ENCODE results near the gene SAMHD1. TPM values are rescaled to one million over a fixed set of nuclear protein-coding genes. Genes with fewer than 3 reads are reported as not detected.

The SAMHD1 gene
- total and polyA plus RNA-seq, 2 of the 13 experiments (the other 11 are each of a cell fraction or from before 2014, with no cell fraction given) = 16.9 to 43.5 TPM

DNA sequence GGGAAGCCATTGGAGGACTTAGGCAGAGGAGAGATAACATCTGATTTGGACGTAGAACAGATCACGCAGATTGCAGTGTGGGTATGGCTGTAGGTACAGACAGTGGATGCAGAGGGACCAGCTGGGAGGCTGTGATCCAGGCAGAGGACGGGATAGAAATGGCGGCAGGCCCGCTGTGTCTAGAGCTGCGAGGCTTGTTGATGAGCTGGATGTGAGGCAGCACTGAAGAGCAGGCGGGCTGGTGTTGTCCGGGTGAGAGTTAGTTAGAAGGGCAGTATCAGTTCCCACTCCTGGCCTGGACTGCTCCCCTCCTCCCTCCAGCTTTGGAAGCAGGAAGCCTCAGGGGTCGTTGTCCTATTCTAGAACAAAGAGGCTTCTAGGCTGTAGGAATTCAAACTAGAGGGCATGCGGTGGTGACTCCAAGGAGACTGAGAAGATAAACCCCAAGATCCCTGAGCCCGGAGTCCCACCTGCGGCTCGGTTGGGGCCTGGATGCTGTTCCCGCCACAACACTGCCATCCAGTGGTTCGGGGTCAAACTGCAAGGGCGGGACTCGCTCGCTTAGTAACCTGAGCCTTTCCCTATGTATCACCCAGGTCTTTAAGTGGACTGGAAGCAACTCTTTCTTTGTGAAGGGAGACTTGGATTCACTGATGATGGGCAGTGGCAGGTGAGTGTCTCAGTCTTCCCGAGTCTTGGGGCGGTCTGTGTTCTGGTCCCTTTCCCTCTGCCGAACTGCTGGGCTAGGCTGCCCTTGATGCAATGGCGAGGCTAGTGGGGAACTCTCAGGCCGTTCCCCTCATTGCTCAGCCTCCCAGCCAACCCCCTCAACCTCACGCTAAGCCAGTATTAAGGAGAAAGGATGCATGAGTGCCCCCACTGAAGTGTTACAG, 64.4 kb downstream of the SAMHD1 start (continued):
- TF ChIP-seq HOXA9 (CRISPR knock-in tag; IDR thresholded peaks at IDR 0.05; ENCODE audit: borderline replicate concordance) (no peak), ZNF589 (CRISPR knock-in tag; conservative IDR thresholded peaks at IDR 0.05) (no peak), ETV6 (CRISPR knock-in tag; conservative IDR thresholded peaks at IDR 0.05) (no peak), NCOR1 (IDR thresholded peaks at IDR 0.05; ENCODE audit: borderline replicate concordance, low read length) (no peak), ZFP37 (CRISPR knock-in tag; IDR thresholded peaks at IDR 0.05; ENCODE audit: borderline replicate concordance) (0 out of 2 replicates have a peak, but pooled peaks have one; percentile 29), SMARCC2 (IDR thresholded peaks at IDR 0.05) (no peak), PHF8 (CRISPR knock-in tag; IDR thresholded peaks at IDR 0.05) (peak; percentile 47), NONO (IDR thresholded peaks at IDR 0.05) (no peak), NONO (CRISPR knock-in tag; conservative IDR thresholded peaks at IDR 0.05) (peak; percentile 63; the same call in 1 of the 2 replicates), CEBPG (CRISPR knock-in tag; IDR thresholded peaks at IDR 0.05) (no peak; the same call in 1 of the 2 replicates), MBNL3 (CRISPR knock-in tag; conservative IDR thresholded peaks at IDR 0.05) (no peak), ZKSCAN8 (CRISPR knock-in tag; IDR thresholded peaks at IDR 0.05; ENCODE audit: borderline replicate concordance) (no peak; the same call in 1 of the 2 replicates), MLLT10 (CRISPR knock-in tag; IDR thresholded peaks at IDR 0.05) (no peak), MIXL1 (CRISPR knock-in tag; IDR thresholded peaks at IDR 0.05) (peak; percentile 63; the same call in 1 of the 2 replicates), ZNF24 (IDR thresholded peaks at IDR 0.05) (no peak), GATAD1 (CRISPR knock-in tag; IDR thresholded peaks at IDR 0.05) (peak; percentile 63; the same call in 1 of the 2 replicates), ZSCAN22 (CRISPR knock-in tag; IDR thresholded peaks at IDR 0.05) (no peak), ZSCAN30 (CRISPR knock-in tag; IDR thresholded peaks at IDR 0.05) (no peak), POGZ (CRISPR knock-in tag; IDR thresholded peaks at IDR 0.05) (peak; percentile 55; the same call in 1 of the 2 replicates), ZNF652 (CRISPR knock-in tag; IDR thresholded peaks at IDR 0.05; ENCODE audit: borderline replicate concordance, low read depth) (no peak), ZNF782 (CRISPR knock-in tag; IDR thresholded peaks at IDR 0.05; ENCODE audit: borderline replicate concordance) (0 out of 2 replicates have a peak, but pooled peaks have one; percentile 41)
- TF ChIP-seq, protein P1, sequence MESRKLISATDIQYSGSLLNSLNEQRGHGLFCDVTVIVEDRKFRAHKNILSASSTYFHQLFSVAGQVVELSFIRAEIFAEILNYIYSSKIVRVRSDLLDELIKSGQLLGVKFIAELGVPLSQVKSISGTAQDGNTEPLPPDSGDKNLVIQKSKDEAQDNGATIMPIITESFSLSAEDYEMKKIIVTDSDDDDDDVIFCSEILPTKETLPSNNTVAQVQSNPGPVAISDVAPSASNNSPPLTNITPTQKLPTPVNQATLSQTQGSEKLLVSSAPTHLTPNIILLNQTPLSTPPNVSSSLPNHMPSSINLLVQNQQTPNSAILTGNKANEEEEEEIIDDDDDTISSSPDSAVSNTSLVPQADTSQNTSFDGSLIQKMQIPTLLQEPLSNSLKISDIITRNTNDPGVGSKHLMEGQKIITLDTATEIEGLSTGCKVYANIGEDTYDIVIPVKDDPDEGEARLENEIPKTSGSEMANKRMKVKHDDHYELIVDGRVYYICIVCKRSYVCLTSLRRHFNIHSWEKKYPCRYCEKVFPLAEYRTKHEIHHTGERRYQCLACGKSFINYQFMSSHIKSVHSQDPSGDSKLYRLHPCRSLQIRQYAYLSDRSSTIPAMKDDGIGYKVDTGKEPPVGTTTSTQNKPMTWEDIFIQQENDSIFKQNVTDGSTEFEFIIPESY (CRISPR knock-in tag; IDR thresholded peaks at IDR 0.05) = peak; percentile 57
- TF ChIP-seq, protein P2, sequence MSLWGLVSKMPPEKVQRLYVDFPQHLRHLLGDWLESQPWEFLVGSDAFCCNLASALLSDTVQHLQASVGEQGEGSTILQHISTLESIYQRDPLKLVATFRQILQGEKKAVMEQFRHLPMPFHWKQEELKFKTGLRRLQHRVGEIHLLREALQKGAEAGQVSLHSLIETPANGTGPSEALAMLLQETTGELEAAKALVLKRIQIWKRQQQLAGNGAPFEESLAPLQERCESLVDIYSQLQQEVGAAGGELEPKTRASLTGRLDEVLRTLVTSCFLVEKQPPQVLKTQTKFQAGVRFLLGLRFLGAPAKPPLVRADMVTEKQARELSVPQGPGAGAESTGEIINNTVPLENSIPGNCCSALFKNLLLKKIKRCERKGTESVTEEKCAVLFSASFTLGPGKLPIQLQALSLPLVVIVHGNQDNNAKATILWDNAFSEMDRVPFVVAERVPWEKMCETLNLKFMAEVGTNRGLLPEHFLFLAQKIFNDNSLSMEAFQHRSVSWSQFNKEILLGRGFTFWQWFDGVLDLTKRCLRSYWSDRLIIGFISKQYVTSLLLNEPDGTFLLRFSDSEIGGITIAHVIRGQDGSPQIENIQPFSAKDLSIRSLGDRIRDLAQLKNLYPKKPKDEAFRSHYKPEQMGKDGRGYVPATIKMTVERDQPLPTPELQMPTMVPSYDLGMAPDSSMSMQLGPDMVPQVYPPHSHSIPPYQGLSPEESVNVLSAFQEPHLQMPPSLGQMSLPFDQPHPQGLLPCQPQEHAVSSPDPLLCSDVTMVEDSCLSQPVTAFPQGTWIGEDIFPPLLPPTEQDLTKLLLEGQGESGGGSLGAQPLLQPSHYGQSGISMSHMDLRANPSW (CRISPR knock-in tag; IDR thresholded peaks at IDR 0.05; ENCODE audit: borderline replicate concordance) = no peak
- TF ChIP-seq, protein P3, sequence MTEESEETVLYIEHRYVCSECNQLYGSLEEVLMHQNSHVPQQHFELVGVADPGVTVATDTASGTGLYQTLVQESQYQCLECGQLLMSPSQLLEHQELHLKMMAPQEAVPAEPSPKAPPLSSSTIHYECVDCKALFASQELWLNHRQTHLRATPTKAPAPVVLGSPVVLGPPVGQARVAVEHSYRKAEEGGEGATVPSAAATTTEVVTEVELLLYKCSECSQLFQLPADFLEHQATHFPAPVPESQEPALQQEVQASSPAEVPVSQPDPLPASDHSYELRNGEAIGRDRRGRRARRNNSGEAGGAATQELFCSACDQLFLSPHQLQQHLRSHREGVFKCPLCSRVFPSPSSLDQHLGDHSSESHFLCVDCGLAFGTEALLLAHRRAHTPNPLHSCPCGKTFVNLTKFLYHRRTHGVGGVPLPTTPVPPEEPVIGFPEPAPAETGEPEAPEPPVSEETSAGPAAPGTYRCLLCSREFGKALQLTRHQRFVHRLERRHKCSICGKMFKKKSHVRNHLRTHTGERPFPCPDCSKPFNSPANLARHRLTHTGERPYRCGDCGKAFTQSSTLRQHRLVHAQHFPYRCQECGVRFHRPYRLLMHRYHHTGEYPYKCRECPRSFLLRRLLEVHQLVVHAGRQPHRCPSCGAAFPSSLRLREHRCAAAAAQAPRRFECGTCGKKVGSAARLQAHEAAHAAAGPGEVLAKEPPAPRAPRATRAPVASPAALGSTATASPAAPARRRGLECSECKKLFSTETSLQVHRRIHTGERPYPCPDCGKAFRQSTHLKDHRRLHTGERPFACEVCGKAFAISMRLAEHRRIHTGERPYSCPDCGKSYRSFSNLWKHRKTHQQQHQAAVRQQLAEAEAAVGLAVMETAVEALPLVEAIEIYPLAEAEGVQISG (CRISPR knock-in tag; IDR thresholded peaks at IDR 0.05) = peak; percentile 94
